NT2/D1 (cell line): ENCODE measurements around the gene PGBD1.
"Not testable (repeated sequence)": the region's sequence is repeated elsewhere in the genome, so short reads cannot be mapped to it uniquely, and the experiment has no call there.

Experiments
- DNase-seq: peaks from one replicate; pipeline ENCODE4 v3.0.0-alpha.2; 2011; ENCODE audit warnings: low read depth, low spot score
- H3K27me3 ChIP-seq: 2 replicates; pipeline ENCODE4 v1.6.0; 2011; ENCODE audit warnings: mild to moderate bottlenecking; ENCODE audit not compliant: insufficient read length, insufficient read depth
- H3K36me3 ChIP-seq: 2 replicates; pipeline ENCODE4 v1.6.1; 2011; ENCODE audit warnings: mild to moderate bottlenecking, low read length, mixed read lengths; ENCODE audit not compliant: insufficient read depth, insufficient read length
- H3K4me1 ChIP-seq: 2 replicates; pipeline ENCODE4 v1.5.1; 2011; ENCODE audit not compliant: insufficient read depth, insufficient read length
- H3K4me3 ChIP-seq: 2 replicates; pipeline ENCODE4 v1.5.1; 2011; ENCODE audit warnings: low read depth; ENCODE audit not compliant: insufficient read length
- H3K9ac ChIP-seq: 2 replicates; pipeline ENCODE4 v1.6.0; 2011; ENCODE audit warnings: low read depth; ENCODE audit not compliant: insufficient read length
- H3K9me3 ChIP-seq: 2 replicates; pipeline ENCODE4 v1.5.1; 2011; ENCODE audit warnings: mild to moderate bottlenecking, low read length; ENCODE audit not compliant: insufficient read depth
- SUZ12 ChIP-seq: IDR thresholded peaks from 2 replicates; pipeline ENCODE4 v1.6.1; 2011; ENCODE audit not compliant: insufficient read length, insufficient read depth; ENCODE audit errors: extremely low read depth
- YY1 ChIP-seq: IDR thresholded peaks from 2 replicates; pipeline ENCODE4 v1.6.1; 2011; ENCODE audit not compliant: insufficient read length, insufficient read depth
- ZNF274 ChIP-seq: IDR thresholded peaks from 2 replicates; pipeline ENCODE4 v1.6.1; 2011; ENCODE audit warnings: mild to moderate bottlenecking, low read depth, low read length

PGBD1 gene

GRCh38 chr6:28311139-28311823 is 29.9 kb downstream of the PGBD1 start:
- no peaks in the 10 kb centered on the region for H3K36me3 ChIP-seq
- H3K9ac ChIP-seq = no peak overlapping the region
- no peak overlapping the region for H3K4me3 ChIP-seq
- H3K4me1 ChIP-seq = no peaks in the 10 kb centered on the region
- DNase-seq = peak; percentile 9
- TF ChIP-seq YY1 = no peak
- no peak for TF ChIP-seq ZNF274
- TF ChIP-seq SUZ12 = no peak
- H3K27me3 ChIP-seq = no peaks in the 10 kb centered on the region
- no peaks in the 10 kb centered on the region for H3K9me3 ChIP-seq

- Histone ChIP-seq H3K4me1 (no peaks in the 10 kb centered on the region), H3K4me3 (no peak overlapping the region), H3K36me3 (no peaks in the 10 kb centered on the region), H3K9ac (no peak overlapping the region), H3K27me3 (no peaks in the 10 kb centered on the region), H3K9me3 (no peaks in the 10 kb centered on the region)
- no peak for DNase-seq
- no peak for TF ChIP-seq YY1
These were observed 31.6 kb downstream of the PGBD1 start for GRCh38 chr6:28312939-28313338.

GRCh38 chr6:28315628-28316027 is 34.3 kb downstream of the PGBD1 start:
- H3K9me3 ChIP-seq = no peaks in the 10 kb centered on the region
- H3K4me1 ChIP-seq = no peaks in the 10 kb centered on the region
- DNase-seq = no peak
- no peak overlapping the region for H3K9ac ChIP-seq
- no peak for TF ChIP-seq YY1
- no peak for TF ChIP-seq ZNF274
- no peak for TF ChIP-seq SUZ12
- H3K36me3 ChIP-seq = no peaks in the 10 kb centered on the region
- no peaks in the 10 kb centered on the region for H3K27me3 ChIP-seq
- no peak overlapping the region for H3K4me3 ChIP-seq

- H3K9ac ChIP-seq, H3K4me1 ChIP-seq, H3K36me3 ChIP-seq, DNase-seq, H3K9me3 ChIP-seq, H3K27me3 ChIP-seq, H3K4me3 ChIP-seq: not testable (repeated sequence)
These were observed 36.5 kb downstream of the PGBD1 start for GRCh38 chr6:28317866-28318265.

- Histone ChIP-seq H3K27me3 (no peaks in the 10 kb centered on the region), H3K36me3 (peaks cover 17% of the 10 kb centered on the region), H3K9me3 (peaks cover 29% of the 10 kb centered on the region), H3K4me3 (no peak overlapping the region), H3K9ac (no peak overlapping the region), H3K4me1 (no peaks in the 10 kb centered on the region)
- no peak for DNase-seq
- TF ChIP-seq SUZ12 (no peak), YY1 (no peak), ZNF274 (no peak)
These were observed 41.3 kb downstream of the PGBD1 start for GRCh38 chr6:28322661-28323060.

GRCh38 chr6:28323813-28324424 is 42.5 kb downstream of the PGBD1 start:
- H3K27me3 ChIP-seq = no peaks in the 10 kb centered on the region
- TF ChIP-seq ZNF274 (no peak), YY1 (no peak), SUZ12 (no peak)
- no peak for DNase-seq
- no peak overlapping the region for H3K4me3 ChIP-seq
- peaks cover 17% of the 10 kb centered on the region for H3K36me3 ChIP-seq
- H3K9ac ChIP-seq = no peak overlapping the region
- H3K4me1 ChIP-seq = no peaks in the 10 kb centered on the region
- peaks cover 32% of the 10 kb centered on the region for H3K9me3 ChIP-seq

- Histone ChIP-seq H3K9ac (no peak overlapping the region), H3K4me3 (no peak overlapping the region), H3K36me3 (peaks cover 17% of the 10 kb centered on the region), H3K9me3 (peaks cover 43% of the 10 kb centered on the region), H3K27me3 (no peaks in the 10 kb centered on the region), H3K4me1 (no peaks in the 10 kb centered on the region)
- DNase-seq = no peak
- TF ChIP-seq YY1 (no peak), SUZ12 (no peak), ZNF274 (no peak)
These were observed 45.1 kb downstream of the PGBD1 start for GRCh38 chr6:28326371-28326948.
